ENCODE results near the gene ENOX2.

The ENOX2 gene

GRCh38 chrX:130896026-130896425 is 7.0 kb downstream of the ENOX2 start:
- TF ChIP-seq, protein P1, sequence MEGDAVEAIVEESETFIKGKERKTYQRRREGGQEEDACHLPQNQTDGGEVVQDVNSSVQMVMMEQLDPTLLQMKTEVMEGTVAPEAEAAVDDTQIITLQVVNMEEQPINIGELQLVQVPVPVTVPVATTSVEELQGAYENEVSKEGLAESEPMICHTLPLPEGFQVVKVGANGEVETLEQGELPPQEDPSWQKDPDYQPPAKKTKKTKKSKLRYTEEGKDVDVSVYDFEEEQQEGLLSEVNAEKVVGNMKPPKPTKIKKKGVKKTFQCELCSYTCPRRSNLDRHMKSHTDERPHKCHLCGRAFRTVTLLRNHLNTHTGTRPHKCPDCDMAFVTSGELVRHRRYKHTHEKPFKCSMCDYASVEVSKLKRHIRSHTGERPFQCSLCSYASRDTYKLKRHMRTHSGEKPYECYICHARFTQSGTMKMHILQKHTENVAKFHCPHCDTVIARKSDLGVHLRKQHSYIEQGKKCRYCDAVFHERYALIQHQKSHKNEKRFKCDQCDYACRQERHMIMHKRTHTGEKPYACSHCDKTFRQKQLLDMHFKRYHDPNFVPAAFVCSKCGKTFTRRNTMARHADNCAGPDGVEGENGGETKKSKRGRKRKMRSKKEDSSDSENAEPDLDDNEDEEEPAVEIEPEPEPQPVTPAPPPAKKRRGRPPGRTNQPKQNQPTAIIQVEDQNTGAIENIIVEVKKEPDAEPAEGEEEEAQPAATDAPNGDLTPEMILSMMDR (IDR thresholded peaks at IDR 0.05; ENCODE audit: insufficient read depth, low read depth, low read length, missing control alignments) = no peak
- H3K4me3 ChIP-seq (ENCODE audit: low read depth, low read length) = no peak overlapping the region
- no peak for DNase-seq (ENCODE audit: low read depth)

- DNase-seq (ENCODE audit: low read depth) = no peak
- TF ChIP-seq, protein P1 (IDR thresholded peaks at IDR 0.05; ENCODE audit: insufficient read depth, low read depth, low read length, missing control alignments) = no peak
- no peak overlapping the region for H3K4me3 ChIP-seq (ENCODE audit: low read depth, low read length)
Measured at GRCh38 chrX:130895299-130895698, 7.7 kb downstream of the ENOX2 start.

- TF ChIP-seq, protein P1 (IDR thresholded peaks at IDR 0.05; ENCODE audit: insufficient read depth, low read depth, low read length, missing control alignments) = no peak
- no peak for DNase-seq (ENCODE audit: low read depth)
- H3K4me3 ChIP-seq (ENCODE audit: low read depth, low read length) = no peak overlapping the region
Measured at GRCh38 chrX:130893356-130894085, 9.5 kb downstream of the ENOX2 start.

- TF ChIP-seq, protein P1 (IDR thresholded peaks at IDR 0.05; ENCODE audit: insufficient read depth, low read depth, low read length, missing control alignments) = no peak
- no peak for DNase-seq (ENCODE audit: low read depth)
- H3K4me3 ChIP-seq (ENCODE audit: low read depth, low read length) = no peak overlapping the region
Measured at GRCh38 chrX:130887376-130887775, 15.6 kb downstream of the ENOX2 start.

DNA sequence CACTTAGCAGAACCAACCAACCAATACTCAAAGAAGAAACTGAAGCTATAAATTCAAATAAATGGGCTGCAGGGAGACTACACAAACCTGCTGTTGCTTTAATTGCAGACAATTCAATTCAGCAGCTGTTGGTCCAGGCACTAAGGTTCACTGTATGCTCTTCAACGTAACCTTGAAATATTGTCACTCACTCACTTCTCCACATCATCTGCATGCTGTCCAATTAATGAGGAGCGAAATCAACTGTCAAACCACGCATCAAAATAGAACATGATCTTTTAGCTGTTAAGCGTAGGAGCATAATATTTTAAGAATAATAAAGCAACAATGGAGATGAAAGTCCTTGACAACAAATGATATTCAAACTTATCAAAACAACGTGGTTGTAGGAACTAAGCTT is 17.0 kb downstream of the ENOX2 start:
- H3K4me3 ChIP-seq (ENCODE audit: low read depth, low read length) = no peak overlapping the region
- TF ChIP-seq, protein P1 (IDR thresholded peaks at IDR 0.05; ENCODE audit: insufficient read depth, low read depth, low read length, missing control alignments) = no peak
- no peak for DNase-seq (ENCODE audit: low read depth)

DNA sequence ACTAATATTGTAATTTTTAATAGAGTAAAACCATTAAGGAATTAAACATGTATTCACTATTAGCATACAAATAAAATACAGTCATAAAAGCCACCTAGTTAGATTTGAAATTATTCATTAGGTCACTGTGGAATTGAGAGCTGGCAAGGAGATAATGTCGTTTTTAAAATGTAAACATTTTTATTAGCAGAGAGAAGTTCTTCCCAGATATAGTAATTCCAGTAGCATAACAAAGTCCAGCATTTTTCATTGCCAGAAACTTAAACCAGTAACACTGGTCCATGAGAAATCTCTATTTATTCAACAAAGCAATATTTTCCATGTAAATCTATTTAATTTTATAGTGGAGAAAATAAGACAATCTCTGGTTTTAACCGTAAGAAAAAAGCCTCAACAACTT is 17.5 kb downstream of the ENOX2 start:
- no peak overlapping the region for H3K4me3 ChIP-seq (ENCODE audit: low read depth, low read length)
- TF ChIP-seq, protein P1 (IDR thresholded peaks at IDR 0.05; ENCODE audit: insufficient read depth, low read depth, low read length, missing control alignments) = no peak
- no peak for DNase-seq (ENCODE audit: low read depth)

DNA sequence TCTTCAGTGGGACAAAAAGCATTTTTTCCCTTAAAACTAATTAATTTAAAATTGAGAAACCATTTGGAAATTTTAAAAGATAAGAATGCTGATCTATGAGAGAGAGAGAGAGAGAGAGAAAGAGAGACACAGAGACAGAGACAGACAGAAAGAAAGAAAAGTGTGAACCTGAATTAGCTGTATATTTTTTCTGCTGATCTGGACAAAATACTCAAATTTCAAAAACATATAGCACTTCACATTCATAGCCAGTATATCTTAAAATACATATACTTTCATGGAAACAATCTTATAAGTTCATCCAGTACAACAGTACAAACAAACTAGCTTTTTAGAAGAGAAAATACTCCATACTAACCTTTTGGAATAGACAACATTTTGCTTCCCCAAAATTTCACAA is 18.4 kb downstream of the ENOX2 start:
- TF ChIP-seq, protein P1 (IDR thresholded peaks at IDR 0.05; ENCODE audit: insufficient read depth, low read depth, low read length, missing control alignments) = no peak
- no peak for DNase-seq (ENCODE audit: low read depth)
- H3K4me3 ChIP-seq (ENCODE audit: low read depth, low read length) = no peak overlapping the region
